Lung (tissue), 12 donors: ENCODE measurements around the gene STK32A. TPM values are rescaled to one million over a fixed set of nuclear protein-coding genes. Genes with fewer than 3 reads are reported as not detected.

Experiments
- ATAC-seq: fragments of 200-7000 bp; cut with Tn5 transposase; one replicate; pipeline ENCODE4 v1.9.1; 2020; ENCODE audit warnings: moderate number of reproducible peaks; ENCODE audit not compliant: insufficient read depth, low FRiP score
- DNase-seq, 3 donors: peaks; one replicate each; pipeline ENCODE4 v3.0.0-alpha.2; 2013 to 2017
- H3K27ac ChIP-seq, 2 donors: one replicate each; pipeline ENCODE4 v1.5.1; 2013; ENCODE audit warnings: mild to moderate bottlenecking in 2 of 2, moderate library complexity in 2 of 2, control low read depth in 1 of 2, inconsistent platforms in 1 of 2, low read depth in 1 of 2, low read length in 1 of 2
- H3K27me3 ChIP-seq, 3 donors: one replicate each; pipeline ENCODE4 v1.5.1; 2013; ENCODE audit warnings: low read length in 2 of 3; ENCODE audit not compliant: control insufficient read depth in 3 of 3, insufficient read depth in 3 of 3
- H3K36me3 ChIP-seq, 4 donors: one replicate each; pipeline ENCODE4 v1.5.1; 2013; ENCODE audit warnings: low read length in 4 of 4, mild to moderate bottlenecking in 1 of 4, moderate library complexity in 1 of 4; ENCODE audit not compliant: control insufficient read depth in 4 of 4, insufficient read depth in 4 of 4
- H3K4me1 ChIP-seq, 5 donors: one replicate each; pipeline ENCODE4 v1.5.1; 2013; ENCODE audit warnings: low read length in 5 of 5, mild to moderate bottlenecking in 2 of 5, moderate library complexity in 1 of 5; ENCODE audit not compliant: control insufficient read depth in 5 of 5, insufficient read depth in 5 of 5
- H3K4me3 ChIP-seq: one replicate; pipeline ENCODE4 v1.5.1; 2013; ENCODE audit warnings: mild to moderate bottlenecking, control low read depth, moderate library complexity
- H3K9ac ChIP-seq, 2 donors: one replicate each; pipeline ENCODE4 v1.5.1; 2013; ENCODE audit warnings: low read length in 2 of 2, control low read depth in 1 of 2; ENCODE audit not compliant: insufficient read depth in 1 of 2
- H3K9me3 ChIP-seq, 4 donors: one replicate each; pipeline ENCODE4 v1.5.1; 2013; ENCODE audit warnings: low read length in 3 of 4, mild to moderate bottlenecking in 1 of 4, moderate library complexity in 1 of 4; ENCODE audit not compliant: control insufficient read depth in 4 of 4, insufficient read depth in 3 of 4
- WGBS, 2 donors: extraction: QIAGEN DNeasy Blood & Tissue Kit; methylation state at CpG; one replicate each; pipeline ENCODE4 v1.1.7; 2013; 5-methylcytosine and 5-hydroxymethylcytosine counted together
- polyA plus RNA-seq, 2 donors: library from polyadenylated mRNA; stranded (reverse); fragments of 200-250 nt; gene quantifications; one replicate each; pipeline ENCODE4 v1.2.1, GENCODE V29; 2013
- total RNA-seq, 2 donors: library from RNA; depleted of rRNA in 1 of 2; stranded (reverse); fragments of >200 nt in 1 of 2; gene quantifications; one replicate each; pipeline ENCODE4 v1.2.1, GENCODE V29; 2014 to 2021
- TF ChIP-seq, protein P1 (sequence below): IDR thresholded peaks from 2 replicates; pipeline ENCODE4 v1.5.1; 2012; ENCODE audit warnings: mild to moderate bottlenecking; ENCODE audit errors: control extremely low read depth, extremely low read depth
- donor health status: control.
- donor health status: control.
- donor health status: Bipolar disorder and iron deficiency.
- donor health status: healthy.
- donor health status: DM: yes; HTN: yes; CAD: no.

The STK32A gene
- total and polyA plus RNA-seq, 4 donors: 1.1 to 8.7 (median 4.6) TPM

DNA sequence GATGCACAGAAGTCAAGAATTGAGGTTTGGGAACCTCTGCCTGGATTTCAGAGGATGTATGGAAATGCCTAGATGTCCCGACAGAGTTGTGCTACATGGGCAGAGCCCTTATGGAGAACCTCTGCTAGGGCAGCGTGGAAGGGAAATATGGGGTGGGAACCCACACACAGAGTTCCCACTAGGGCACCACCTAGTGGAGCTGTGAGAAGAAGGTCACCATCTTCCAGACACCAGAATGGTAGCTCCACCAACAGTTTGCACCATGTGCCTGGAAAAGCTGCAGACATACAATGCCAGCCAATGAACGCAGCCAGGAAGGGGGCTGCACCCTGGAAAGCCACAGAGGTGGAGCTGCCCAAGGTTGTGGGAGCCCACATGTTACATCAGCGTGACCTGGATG, 104.5 kb downstream of the STK32A start:
- Histone ChIP-seq H3K36me3 (no peaks in the 10 kb centered on the region), H3K27me3 (no peaks in the 10 kb centered on the region), H3K9ac (no peak overlapping the region), H3K4me1 (no peaks in the 10 kb centered on the region), H3K9me3 (peaks cover 0 to 5% (median 0%) of the 10 kb centered on the region in 4 donors), H3K27ac (no peak overlapping the region), H3K4me3 (no peak overlapping the region)
- TF ChIP-seq, protein P1, sequence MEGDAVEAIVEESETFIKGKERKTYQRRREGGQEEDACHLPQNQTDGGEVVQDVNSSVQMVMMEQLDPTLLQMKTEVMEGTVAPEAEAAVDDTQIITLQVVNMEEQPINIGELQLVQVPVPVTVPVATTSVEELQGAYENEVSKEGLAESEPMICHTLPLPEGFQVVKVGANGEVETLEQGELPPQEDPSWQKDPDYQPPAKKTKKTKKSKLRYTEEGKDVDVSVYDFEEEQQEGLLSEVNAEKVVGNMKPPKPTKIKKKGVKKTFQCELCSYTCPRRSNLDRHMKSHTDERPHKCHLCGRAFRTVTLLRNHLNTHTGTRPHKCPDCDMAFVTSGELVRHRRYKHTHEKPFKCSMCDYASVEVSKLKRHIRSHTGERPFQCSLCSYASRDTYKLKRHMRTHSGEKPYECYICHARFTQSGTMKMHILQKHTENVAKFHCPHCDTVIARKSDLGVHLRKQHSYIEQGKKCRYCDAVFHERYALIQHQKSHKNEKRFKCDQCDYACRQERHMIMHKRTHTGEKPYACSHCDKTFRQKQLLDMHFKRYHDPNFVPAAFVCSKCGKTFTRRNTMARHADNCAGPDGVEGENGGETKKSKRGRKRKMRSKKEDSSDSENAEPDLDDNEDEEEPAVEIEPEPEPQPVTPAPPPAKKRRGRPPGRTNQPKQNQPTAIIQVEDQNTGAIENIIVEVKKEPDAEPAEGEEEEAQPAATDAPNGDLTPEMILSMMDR: no peak
- ATAC-seq: no peak
- 90% methylated on average over 4 of the region's 4 CpGs for WGBS, 2 donors
- DNase-seq: no peak

DNA sequence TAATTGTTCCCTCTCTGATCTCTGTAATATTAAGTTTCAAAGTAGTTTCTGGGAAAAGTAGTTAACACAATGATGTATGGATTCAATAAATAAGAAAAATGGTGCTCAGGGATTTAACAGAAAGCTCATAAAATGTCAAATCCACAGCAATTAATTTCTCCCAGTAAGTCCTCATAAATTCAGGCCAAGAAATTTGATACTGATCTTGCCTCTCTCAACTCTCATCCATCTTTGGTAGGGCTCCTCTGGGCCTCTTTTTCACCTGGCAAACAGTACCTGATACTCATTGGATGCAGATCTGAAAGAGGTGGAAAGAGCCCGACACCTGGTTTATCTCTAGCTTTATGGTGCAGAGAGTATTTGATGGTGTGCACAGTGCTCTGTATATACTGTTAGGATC, 106.1 kb downstream of the STK32A start:
- no peak for ATAC-seq
- WGBS, 2 donors: 85 to 86% methylated on average over 1 of the region's 1 CpG
- Histone ChIP-seq H3K9ac (no peak overlapping the region), H3K9me3 (peaks cover 0 to 5% (median 0%) of the 10 kb centered on the region in 4 donors), H3K27me3 (no peaks in the 10 kb centered on the region), H3K4me1 (no peaks in the 10 kb centered on the region), H3K27ac (no peak overlapping the region), H3K4me3 (no peak overlapping the region), H3K36me3 (no peaks in the 10 kb centered on the region)
- TF ChIP-seq, protein P1: no peak
- DNase-seq: no peak

DNA sequence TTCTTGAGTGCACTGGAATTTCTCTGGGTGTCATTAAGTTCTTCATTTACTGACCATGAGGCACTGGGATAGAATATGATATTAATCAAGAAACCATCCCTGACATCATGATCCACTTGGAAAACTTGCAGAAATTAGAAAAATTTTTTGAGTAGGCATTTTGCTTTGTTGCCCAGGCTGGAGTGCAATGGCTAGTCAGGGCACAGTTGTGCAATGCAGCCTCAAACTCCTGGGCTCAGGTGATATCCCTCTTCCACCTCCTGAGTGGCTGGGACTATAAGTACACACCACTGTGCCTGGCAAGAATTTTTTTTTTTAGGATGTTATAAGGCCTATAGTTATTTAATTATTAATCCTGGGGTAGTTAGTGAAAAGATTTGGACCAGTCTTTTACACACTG, 106.5 kb downstream of the STK32A start:
- ATAC-seq (no peak), DNase-seq (no peak)
- Histone ChIP-seq H3K36me3 (no peaks in the 10 kb centered on the region), H3K4me1 (no peaks in the 10 kb centered on the region), H3K9me3 (peaks cover 0 to 5% (median 0%) of the 10 kb centered on the region in 4 donors), H3K9ac (no peak overlapping the region), H3K4me3 (no peak overlapping the region), H3K27ac (no peak overlapping the region), H3K27me3 (no peaks in the 10 kb centered on the region)
- TF ChIP-seq, protein P1: no peak

DNA sequence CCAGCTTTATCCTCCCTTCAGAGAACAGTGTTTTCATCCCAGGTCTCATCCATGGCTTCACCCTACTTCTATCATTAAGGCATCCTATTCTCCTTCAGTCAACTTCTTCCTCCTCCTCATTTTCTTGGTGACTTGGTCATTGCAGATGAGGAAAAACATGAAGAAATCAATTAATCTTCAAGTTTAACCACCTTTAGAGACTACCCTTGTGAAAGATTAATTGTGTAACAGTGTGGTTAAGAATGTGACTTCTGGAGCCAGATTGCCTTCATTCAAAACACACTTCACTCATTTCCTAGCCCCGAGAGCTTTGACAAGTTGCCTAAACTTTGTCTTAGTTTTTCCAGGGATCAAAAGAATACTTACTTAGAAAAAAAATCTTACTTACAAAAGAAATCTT, 110.0 kb downstream of the STK32A start:
- Histone ChIP-seq H3K27ac (no peak overlapping the region), H3K9ac (no peak overlapping the region), H3K9me3 (no peaks in the 10 kb centered on the region), H3K4me3 (no peak overlapping the region), H3K27me3 (no peaks in the 10 kb centered on the region), H3K4me1 (peaks cover 0 to 4% (median 0%) of the 10 kb centered on the region in 5 donors), H3K36me3 (no peaks in the 10 kb centered on the region)
- TF ChIP-seq, protein P1: no peak
- no peak for ATAC-seq
- WGBS, 2 donors: 11 to 16% methylated on average over 1 of the region's 1 CpG
- no peak for DNase-seq
